Measurements from ENCODE around the gene SLC37A1. TPM values are rescaled to one million over a fixed set of nuclear protein-coding genes. Genes with fewer than 3 reads are reported as not detected.

The SLC37A1 gene
- total and polyA plus RNA-seq, 12 donors: 1.8 to 13.2 (median 5.5) TPM

DNA sequence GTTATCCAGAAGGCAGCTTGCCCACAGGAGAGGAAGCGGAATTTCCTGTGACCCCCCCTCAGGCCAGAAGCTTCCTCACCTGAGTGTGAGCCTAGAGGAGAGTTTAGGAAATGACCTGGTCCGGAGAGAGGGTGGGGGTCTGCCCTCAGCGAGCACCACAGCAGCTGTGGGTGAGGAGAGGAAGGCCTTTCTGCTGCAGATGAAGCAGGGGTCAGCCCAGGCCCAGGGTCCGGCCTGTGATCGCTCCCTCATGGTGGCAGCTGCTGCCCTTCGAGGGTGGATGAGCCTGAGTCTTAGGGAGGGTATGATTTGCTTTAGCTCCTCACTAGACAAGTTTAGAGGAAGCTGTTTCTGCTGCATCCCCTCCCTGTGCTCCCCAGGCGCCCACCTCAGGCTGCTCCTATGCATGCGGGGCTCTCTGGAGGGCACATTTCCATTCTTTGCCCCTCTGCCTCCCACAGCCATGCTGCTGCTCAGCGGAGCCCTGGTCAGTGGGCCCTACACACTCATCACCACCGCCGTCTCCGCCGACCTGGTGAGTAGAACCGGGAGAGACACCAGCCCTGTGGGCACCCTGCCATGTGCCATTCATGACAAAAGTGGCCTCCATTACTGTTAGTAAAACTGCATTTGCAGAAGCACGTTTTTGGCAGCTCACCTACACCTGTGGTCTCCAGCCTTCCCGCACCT, 53.0 kb downstream of the SLC37A1 start:
- no peak overlapping the region for H3K27ac ChIP-seq
- H3K36me3 ChIP-seq: peaks cover 0 to 94% (median 6%) of the 10 kb centered on the region in 9 donors
- ATAC-seq (no peak), DNase-seq (no peak)
- 88 to 91% methylated on average over 16 of the region's 16 CpGs for WGBS, 2 donors
- no peak overlapping the region for H3K4me3 ChIP-seq
- TF ChIP-seq, protein P1, sequence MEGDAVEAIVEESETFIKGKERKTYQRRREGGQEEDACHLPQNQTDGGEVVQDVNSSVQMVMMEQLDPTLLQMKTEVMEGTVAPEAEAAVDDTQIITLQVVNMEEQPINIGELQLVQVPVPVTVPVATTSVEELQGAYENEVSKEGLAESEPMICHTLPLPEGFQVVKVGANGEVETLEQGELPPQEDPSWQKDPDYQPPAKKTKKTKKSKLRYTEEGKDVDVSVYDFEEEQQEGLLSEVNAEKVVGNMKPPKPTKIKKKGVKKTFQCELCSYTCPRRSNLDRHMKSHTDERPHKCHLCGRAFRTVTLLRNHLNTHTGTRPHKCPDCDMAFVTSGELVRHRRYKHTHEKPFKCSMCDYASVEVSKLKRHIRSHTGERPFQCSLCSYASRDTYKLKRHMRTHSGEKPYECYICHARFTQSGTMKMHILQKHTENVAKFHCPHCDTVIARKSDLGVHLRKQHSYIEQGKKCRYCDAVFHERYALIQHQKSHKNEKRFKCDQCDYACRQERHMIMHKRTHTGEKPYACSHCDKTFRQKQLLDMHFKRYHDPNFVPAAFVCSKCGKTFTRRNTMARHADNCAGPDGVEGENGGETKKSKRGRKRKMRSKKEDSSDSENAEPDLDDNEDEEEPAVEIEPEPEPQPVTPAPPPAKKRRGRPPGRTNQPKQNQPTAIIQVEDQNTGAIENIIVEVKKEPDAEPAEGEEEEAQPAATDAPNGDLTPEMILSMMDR (IDR thresholded peaks at IDR 0.05): no peak
- intact Hi-C loops (cut with DNase I): loop anchor here in 1 of 10 donors (10.0 kb wide), 1 partner anchor 392 kb away; no protein-coding TSS in a partner anchor
- no peaks in the 10 kb centered on the region for H3K27me3 ChIP-seq
- H3K4me1 ChIP-seq: no peaks in the 10 kb centered on the region
- no peaks in the 10 kb centered on the region for H3K9me3 ChIP-seq

- H3K27me3 ChIP-seq: no peaks in the 10 kb centered on the region
- no peaks in the 10 kb centered on the region for H3K9me3 ChIP-seq
- no peak overlapping the region for H3K4me3 ChIP-seq
- TF ChIP-seq, protein P1 (IDR thresholded peaks at IDR 0.05): no peak
- H3K4me1 ChIP-seq: no peaks in the 10 kb centered on the region
- DNase-seq (no peak), ATAC-seq (no peak)
- 87 to 92% methylated on average over 10 of the region's 10 CpGs for WGBS, 2 donors
- intact Hi-C loops (cut with DNase I): loop anchor here in 1 of 10 donors (10.0 kb wide), 1 partner anchor 392 kb away; no protein-coding TSS in a partner anchor
- H3K27ac ChIP-seq: no peak overlapping the region
- peaks cover 0 to 93% (median 6%) of the 10 kb centered on the region in 9 donors for H3K36me3 ChIP-seq
These were observed 53.5 kb downstream of the SLC37A1 start for GRCh38 chr21:42567214-42567555.

GRCh38 chr21:42567861-42568260, 54.2 kb downstream of the SLC37A1 start:
- WGBS, 2 donors: 83 to 91% methylated on average over 14 of the region's 14 CpGs
- intact Hi-C loops (cut with DNase I): loop anchor here in 1 of 10 donors (10.0 kb wide), 1 partner anchor 393 kb away; no protein-coding TSS in a partner anchor
- Histone ChIP-seq H3K36me3 (peaks cover 0 to 89% (median 6%) of the 10 kb centered on the region in 9 donors), H3K27ac (no peak overlapping the region), H3K27me3 (no peaks in the 10 kb centered on the region), H3K4me3 (no peak overlapping the region), H3K9me3 (no peaks in the 10 kb centered on the region), H3K4me1 (no peaks in the 10 kb centered on the region)
- no peak for ATAC-seq
- TF ChIP-seq, protein P1 (IDR thresholded peaks at IDR 0.05): no peak
- DNase-seq: no peak

GRCh38 chr21:42568376-42568775, 54.7 kb downstream of the SLC37A1 start:
- peaks cover 0 to 89% (median 6%) of the 10 kb centered on the region in 9 donors for H3K36me3 ChIP-seq
- DNase-seq: no peak
- TF ChIP-seq, protein P1 (IDR thresholded peaks at IDR 0.05): no peak

More at GRCh38 chr21:42568376-42568775, 54.7 kb downstream of the SLC37A1 start:
- Histone ChIP-seq H3K4me3 (no peak overlapping the region), H3K27ac (no peak overlapping the region), H3K4me1 (no peaks in the 10 kb centered on the region), H3K9me3 (no peaks in the 10 kb centered on the region), H3K27me3 (no peaks in the 10 kb centered on the region)
- ATAC-seq: no peak
- 96 to 99% methylated on average over 19 of the region's 19 CpGs for WGBS, 2 donors
- intact Hi-C loops (cut with DNase I): loop anchor here in 1 of 10 donors (10.0 kb wide), 1 partner anchor 394 kb away; no protein-coding TSS in a partner anchor
